HG03558 (cell line): ENCODE data around the gene CFAP100.

ENCODE experiments used
- ATAC-seq: cut with Tn5 transposase; IDR thresholded peaks from one replicate; pipeline ENCODE4 v1.9.1; 2021; ENCODE audit warnings: moderate number of reproducible peaks; ENCODE audit not compliant: unreplicated experiment; ENCODE audit errors: extremely low read depth

The CFAP100 gene

DNA sequence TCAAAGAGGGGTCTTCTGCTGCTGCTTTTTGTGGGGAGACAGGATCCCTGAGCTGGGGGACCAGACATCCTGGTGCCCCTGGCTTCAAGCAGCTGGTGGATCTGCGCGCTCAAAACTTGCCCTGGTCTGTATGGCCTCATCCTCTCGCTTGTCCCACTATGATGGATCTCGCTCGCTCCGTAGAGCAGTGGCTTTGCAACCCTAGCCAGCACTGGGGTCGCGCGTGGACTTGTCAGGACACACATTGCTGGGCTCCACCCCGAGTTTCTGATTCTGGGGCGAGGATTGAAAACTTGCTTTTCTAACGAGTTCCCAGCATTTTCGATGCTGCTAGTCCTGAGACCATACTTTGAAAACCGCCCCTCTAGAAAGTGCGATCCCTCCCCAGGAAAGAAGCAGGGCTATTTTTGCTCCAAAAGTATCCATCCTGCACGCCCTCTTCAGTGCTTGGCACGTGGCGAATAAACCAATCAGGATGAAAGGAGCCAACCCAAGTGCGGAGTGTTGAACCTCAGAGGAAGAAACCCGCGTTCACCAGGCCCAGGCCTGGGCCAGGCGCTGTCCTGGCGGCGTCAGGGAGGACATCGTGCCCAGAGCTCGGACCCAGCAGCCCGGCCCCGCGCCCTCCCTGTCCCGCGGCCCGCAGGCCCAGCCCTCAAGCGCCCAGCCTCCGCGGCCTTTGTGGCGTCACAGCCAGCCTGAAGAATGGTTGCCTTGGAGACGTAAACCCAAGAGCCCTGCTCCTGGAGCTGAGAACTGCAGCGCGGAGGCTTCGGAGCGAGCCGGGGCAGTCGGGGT, at the start of gene CFAP100:
CFAP100 (plus strand) TSS at position 731 of the 798 bp plus-strand sequence. CDS start 1,092 bp downstream, outside the sequence.
- no peak for ATAC-seq

DNA sequence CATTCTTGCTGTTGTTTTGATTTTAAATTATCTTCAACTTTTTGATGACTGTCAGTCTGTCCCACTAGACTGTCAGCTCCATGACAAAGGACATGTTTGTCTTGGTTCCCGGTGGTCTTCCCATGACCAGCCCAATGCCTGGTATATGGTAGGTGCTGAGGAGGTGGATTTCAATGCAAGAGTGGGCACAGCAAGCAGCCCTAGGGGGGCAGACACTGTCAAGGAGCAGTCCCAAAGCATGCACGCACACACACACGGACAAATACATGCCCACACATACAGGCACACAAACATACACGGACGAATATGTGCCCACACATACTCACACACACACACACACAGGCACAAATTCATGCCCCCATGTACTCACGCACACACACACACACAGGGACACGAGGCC, 49.5 kb upstream of the CFAP100 start:
- no peak for ATAC-seq

DNA sequence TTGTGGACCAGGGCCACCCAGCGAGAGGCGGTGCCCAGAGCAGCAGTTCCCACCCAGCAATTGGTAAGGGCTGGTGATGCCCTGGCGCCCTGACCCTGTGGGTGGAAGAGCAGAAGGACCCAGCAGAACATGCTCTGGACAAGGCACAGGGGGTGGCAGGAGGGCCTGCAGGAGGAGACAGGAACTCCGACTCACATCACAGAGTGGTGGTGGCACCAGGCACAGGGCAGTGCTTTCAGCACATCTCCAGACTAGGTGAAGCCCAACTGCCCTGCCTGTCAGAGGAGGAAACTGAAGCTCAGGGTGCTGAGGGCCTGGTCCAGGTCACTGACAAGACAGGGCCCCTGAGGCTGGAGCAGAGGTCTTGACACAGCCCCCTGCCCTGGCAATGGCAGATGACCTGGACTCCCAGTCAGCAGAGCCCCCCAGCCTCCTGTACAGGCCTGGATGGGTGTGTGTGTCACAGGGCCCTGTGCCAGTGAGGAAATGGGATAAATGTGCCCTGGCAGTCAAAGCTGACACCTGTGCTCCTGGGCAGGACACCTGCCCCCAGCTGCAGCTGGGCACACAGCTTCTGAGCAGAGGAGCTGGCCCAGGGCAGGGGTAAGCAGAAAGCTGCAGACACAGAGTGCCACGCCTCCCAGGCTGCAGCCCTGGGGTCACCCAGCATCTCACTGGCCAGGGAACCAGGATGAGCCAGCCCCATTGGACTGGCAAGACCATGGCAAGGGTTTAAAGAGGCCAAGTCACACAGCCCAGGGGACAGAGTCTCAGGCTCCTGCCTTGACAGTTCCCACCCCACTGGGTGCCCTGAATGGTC, 48.9 kb upstream of the CFAP100 start:
- ATAC-seq, result no peak

DNA sequence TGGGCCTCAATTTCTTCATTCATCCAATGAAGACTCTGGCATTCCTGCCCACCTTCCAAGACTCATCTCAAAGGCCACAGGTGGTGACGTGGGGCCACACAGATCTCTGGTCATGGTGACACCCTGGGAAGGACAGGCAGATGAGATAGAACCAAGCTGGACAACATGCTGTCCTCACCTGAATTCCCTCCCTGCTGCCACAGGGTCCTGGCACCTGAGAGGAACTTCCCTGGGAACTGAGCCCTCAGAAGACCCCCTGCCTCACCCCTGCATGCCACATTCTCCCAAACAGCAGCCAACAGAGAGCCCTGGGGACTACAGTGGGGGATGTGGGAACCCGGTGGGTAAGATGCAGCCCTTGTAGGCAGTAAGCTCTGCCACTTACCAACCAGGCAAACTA, 48.2 kb upstream of the CFAP100 start:
- ATAC-seq, result no peak

DNA sequence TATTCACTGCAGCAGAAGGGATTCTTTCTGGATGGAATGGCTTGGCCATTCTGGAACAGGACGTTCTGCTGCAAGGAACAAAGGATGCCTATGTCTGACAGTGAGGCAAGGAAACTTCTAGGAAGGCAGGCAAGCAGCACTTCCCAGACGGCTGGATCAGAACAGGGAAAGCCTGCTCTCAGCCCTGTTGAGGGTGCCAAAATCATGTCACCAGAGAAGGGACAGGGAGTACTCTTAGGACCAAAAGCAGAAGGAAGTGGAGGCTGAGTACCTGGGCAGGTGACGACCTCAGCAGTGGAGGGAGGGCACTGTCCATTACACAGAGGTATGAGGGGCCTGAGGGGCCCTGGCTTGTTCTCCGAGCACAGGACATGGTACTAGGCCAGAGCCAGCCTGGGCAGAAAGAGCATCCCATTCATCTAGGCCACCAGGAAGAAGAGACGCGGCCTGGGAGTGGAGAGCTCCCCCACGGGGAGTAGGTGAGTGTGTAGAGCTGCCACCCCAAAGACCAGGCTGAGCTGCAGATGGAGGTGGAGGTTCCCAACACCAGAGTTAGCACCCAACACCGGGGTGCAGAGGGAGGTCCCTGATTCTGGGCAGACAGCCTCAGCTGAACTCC, 47.1 kb upstream of the CFAP100 start:
- no peak for ATAC-seq

DNA sequence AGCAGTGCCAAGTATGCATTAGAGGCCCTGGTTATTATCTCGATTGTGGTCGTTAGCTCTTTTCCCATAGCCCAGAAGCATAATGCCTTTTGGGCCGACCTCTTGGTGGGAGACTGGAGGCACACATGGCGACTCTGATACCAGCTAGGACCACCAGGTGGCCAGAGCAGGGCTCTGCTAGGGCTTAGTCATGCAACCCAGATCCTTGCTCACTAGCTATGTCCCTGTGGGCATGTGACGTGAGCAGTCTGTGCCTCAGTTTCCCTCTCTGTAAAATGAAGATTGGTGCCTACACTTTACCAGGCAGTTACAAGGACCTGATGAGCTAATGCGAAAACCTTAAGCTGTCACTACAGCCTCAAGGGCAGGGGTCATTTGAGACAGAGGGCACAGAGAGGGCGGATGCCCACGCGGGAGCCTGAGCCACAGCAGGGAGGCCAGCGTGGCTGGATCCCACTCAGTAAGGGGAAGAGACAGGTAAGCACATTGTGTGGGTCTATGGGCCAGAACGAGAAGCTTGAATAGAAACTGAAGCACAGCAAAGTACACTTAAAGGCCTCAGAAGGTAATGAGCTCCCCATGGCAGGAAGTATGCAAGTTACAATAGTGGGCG, 46.3 kb upstream of the CFAP100 start:
- ATAC-seq, result no peak

DNA sequence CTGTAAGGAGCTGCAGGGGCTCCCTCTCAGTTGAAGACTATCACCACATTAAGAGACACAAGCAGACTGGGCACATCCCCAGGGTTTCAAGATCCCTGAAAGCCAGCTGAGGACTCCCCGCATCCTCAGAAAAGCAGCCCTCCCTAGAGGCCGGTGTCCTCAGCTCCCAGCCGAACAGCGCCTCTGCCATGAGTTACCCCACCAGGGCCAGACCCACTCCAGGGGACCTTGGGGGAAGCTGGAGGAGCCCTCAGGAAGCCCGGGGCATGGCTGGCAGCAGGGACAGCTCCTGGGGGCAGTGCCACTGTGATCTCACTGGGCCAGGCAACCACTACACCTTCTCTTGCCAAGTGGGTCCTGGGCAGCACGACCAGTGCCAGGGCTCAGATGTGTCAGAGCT, 45.6 kb upstream of the CFAP100 start:
- ATAC-seq, result no peak

DNA sequence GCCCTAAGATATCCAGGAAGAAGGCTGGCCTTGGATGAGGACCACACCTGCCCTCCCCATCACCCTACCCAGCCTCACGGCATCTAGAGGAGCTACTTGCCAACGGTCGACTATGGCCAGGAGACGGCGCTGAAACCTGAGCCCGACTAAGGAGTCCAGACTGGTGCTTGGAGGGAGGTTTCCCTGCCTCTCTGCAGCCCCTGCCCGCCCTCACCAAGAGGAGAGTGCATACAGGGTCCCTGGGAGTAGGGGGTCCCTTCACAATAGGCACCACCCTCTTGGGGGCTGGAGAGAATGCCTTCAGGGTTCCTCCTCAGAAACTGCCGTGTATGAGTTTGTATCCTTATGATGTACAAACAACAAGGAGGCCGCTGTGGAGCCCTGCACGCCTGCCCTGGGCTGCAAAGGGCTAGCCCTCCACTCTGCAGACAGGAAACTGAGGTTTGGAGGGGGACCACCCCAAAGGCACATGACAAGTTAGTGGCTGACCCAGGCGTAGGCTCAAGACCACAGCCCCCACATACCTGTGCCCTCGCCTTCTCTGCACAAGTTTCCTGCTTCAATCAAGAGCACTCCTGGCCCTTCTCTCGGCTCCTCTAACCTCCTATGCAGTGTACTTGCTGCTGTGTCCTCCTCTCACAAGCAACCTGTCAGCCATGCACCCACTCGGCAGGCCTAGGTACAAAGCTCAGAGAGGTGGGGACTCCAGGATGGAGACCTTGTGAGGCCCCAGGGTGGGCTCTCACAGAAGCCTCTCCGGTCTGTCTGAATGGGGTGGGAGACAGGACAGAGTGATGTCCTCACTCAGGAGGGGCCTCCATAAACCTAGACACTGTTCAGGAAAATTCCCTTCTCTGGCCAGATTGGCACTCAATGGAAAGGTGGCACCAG, 44.9 kb upstream of the CFAP100 start:
- ATAC-seq, result no peak

DNA sequence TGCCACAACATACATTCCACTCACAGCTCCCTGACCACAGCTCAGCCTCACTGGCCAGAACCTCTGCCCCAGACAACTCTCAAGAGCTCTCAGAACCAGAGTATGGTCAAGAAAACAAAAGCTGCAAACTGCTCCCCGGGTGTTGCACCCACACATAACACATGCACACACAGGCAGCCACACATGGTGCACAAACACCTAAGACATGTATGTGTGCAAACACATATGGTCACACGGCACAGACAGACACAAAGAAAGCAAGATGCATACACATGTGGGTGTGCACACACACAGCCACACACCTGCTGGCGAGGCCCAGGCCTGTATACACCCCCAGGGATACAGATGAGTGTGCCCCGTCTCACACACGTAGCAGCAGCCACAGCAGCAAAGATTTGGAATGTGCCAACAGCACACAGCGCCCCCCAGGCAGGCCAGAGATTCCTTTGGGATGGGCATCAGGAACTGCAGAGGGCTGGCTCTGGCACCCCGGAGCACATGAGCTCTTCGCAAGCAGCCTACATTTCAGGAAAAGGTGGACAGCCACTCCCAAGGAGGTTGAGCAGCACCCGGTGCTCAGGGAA, 44.1 kb upstream of the CFAP100 start:
- no peak for ATAC-seq

DNA sequence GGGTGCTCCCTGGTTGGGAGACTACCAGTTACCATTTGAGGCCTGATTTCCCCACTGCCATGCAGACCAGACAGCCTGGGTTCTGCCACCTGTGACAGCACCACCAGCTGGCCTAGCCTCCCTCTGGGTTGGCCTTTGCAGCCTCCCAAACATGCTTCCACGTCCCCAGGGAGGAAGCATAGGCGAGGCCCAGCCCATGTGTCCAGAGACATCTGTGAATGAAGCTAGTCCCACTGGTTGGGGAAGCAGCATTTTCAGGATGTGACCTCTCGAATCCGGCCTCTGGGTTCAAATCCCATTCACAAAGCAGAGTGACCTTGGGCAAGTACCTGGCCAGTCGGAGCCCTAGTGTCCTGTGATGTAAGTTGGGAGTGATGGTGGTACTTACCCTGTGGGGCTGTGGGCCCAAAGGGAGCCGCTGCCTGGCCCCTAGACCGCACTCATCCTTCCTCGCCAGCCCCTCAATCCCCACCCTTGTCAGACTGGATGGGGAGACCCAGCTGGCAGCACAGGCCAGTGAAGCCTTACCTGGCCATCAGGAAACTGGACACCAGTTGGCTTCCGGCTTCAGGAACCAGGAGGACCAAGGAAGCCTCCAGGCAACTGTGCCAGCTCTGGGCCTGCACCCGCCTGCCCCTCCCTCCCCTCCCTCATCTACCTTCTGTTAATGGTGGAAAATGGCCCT, 43.5 kb upstream of the CFAP100 start:
- ATAC-seq, result no peak

DNA sequence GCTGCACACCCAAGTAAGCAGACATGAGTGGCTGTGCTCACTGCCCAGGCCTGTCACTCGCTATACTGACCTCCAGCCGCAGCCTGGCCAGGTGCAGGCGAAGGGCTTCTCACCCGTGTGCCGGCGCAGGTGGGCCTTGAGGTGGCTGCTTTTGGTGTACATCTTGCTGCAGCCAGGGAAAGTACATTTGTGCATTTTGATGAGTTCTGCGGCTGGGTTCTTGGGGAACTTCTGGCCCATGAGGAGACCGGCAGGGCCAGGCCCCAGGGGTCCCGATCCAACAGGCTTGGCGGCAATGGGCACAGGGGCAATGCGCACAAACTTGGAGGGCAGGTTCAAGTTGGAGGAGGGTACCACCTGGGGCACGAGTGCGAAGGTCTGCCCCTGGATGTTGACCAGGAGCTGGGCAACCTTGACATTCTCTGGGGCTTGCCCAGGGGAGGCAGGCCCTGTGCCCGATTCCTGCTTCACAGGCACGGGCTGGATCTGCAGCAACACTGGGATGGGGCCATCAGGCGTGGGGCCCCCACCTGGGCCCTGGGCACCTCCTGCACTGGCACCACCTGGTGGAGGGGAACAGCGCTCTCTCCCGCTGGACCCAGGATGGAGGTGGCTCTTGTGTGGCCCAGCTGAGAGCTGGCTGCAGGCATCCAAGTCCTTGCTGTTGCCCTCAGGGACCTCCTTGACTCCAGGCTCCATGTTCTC, 42.8 kb upstream of the CFAP100 start:
- no peak for ATAC-seq

DNA sequence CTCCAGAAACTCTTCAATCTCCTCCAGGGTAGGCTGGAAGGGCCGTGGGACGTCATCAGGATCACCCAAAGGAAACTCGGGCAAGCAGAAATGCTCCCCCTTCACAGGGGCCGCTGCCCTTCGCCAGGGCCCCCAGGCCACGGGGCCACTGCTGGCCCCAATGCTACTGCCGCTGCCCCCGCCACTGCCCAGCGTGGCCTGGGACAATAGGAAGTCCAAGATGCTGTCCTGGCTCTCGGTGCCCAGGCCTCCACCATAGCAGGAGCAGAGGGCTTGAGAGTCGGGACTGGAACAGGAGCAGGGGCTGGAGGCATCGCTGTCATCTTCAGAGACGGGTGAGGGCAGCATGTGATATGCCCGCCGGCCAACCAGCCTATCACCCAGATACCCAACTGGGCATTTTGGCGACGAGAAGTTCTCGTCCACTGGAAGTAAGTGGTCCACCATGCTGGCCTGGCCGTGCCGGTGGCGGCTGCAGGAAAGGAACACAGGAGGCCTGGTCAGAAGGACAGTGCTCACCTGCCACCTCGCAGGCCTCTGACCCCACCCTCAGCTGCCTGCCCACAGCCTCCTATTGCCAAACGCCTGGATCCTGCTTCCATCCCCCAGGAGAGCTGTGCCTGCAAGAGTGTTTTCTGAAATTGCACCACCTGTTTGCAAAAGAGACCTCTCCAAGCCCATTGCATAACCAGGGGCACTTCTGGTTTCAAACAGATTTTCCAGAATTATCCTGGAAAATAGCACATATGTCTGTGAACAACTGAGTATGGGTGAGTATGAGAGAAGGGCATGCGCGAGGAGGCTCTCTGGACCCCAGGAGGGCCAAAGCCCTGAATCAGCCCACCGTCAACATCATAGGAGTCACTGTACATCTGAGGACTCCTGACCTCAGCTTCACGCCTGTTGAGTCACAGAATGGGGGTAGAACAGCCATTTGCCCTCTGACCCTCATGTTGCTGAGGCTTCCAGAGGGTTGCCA, 41.9 kb upstream of the CFAP100 start:
- ATAC-seq, result no peak

DNA sequence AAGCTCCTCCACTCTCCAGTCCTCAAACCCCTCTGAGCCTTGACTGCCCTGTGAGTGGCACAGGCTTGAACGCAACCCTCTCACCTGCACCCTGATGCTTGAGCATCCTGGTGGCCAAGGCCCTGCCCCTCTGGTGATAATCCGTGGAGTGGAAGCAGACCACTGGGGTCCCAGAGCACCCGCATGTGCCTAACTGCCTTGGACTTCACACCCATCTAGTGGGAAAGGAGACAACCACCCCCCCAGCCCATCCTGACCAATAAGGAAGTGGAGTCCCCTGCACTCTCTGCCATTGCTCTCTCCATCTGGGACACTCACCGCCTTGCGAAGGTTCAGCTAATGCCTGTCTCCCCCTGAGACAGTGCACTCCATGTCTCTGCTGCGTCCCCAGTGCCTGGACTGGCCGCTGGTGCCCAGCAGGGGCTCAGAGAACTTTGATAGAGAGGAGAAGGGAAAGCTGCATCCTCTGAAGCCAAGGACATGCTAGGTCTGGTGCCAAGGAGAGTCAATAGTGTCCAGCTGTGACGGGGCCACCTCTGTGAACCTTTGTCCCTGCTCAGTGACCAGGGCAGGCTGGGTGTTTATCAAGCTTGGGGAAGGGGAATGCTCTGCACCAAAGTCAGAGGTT, 40.9 kb upstream of the CFAP100 start:
- no peak for ATAC-seq

DNA sequence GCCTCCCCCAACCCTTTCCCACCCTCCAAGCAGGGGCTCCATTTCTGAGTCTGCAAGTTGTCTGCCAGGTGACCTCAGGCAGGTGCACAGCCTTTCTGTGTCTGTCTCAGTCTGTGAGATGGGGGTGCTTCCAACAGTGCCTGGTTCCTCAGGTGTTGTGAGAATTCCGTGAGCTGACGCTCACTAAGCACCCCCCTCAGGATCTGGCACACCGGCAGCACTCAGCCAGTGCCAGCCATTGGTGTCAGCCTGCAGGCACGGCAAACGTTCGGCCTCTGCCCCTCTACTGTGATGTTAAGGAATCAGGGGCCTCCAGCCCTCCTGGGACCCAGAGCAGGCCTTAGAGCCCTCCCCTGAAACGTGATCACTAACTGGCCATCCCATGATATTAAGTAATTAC, 39.9 kb upstream of the CFAP100 start:
- ATAC-seq, result no peak

DNA sequence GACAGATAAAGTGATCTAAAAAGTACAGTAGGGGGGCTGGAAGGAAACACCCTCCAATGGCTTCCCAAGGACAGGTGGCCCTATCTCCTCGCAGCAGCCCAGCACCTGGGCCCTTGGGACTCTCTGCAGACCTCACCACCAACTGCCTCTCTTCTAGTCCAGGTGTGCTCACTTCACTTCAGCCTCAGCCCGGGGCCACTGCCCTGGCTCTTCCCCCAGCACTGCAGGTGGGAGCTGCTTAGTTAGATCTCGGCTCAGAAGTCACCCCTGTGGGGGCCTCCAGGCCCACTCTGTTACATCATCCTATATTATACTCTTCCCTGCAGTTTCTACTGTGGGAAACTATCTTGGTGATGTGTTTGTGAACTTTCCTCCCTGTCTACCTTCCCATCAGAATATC, 39.5 kb upstream of the CFAP100 start:
- no peak for ATAC-seq

DNA sequence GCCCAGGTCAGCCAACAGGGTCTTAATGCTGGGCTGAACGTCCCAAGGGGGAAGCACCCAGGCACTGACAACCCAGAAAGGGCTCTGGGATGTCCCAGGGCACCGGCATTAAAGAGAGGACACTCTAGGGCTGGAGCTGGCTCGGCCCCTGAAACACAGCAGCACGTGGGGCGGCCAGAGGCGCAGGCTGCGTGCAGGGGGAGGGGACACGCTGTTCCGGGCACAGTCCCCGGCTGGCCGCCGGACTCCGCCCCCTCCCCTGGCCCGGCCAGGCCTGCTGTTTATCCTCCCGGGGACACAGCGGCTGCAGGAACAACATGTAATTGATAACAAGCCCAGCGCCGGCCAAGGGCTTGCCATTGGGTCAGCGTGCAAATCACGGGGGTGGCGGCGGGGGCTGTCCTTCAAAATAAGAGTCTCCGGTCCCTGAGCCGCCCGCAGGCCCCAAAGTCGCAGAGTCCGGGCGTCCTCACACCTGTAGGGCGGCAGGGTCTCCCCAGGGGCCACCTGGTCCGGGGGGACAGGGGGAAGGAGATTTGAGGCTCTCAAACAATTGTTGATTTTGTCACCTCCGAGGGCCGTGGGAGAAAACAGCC, 38.8 kb upstream of the CFAP100 start:
- ATAC-seq, result no peak
